GM12872 (cell line): Measurements from ENCODE around the gene AGAP1.

Experiments
- TF ChIP-seq, protein P1 (sequence below): IDR thresholded peaks from 3 replicates; pipeline ENCODE4 v1.5.1; 2011; ENCODE audit warnings: low read depth, mild to moderate bottlenecking, low read length, moderate library complexity; ENCODE audit not compliant: insufficient read depth

The AGAP1 gene

DNA sequence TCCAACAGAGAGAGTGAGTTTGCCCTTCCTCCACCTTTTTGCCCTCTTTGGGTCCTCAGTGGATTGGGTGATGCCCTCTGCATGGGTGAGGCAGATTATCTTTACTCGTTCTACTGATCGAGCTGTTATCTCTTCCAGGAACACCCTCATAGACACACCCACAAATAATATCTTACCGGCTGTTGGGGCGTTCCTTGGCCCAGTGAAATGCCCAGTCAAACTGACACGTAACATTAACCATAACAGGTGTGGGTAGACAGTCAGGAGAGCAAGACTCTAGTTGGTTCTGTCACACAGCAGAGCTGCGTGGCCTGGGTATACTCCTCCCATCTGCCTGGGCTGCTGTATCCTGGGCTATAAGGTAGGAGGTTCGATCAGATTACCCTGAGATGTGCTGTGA, 144.1 kb downstream of the AGAP1 start:
- TF ChIP-seq, protein P1, sequence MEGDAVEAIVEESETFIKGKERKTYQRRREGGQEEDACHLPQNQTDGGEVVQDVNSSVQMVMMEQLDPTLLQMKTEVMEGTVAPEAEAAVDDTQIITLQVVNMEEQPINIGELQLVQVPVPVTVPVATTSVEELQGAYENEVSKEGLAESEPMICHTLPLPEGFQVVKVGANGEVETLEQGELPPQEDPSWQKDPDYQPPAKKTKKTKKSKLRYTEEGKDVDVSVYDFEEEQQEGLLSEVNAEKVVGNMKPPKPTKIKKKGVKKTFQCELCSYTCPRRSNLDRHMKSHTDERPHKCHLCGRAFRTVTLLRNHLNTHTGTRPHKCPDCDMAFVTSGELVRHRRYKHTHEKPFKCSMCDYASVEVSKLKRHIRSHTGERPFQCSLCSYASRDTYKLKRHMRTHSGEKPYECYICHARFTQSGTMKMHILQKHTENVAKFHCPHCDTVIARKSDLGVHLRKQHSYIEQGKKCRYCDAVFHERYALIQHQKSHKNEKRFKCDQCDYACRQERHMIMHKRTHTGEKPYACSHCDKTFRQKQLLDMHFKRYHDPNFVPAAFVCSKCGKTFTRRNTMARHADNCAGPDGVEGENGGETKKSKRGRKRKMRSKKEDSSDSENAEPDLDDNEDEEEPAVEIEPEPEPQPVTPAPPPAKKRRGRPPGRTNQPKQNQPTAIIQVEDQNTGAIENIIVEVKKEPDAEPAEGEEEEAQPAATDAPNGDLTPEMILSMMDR: no peak

DNA sequence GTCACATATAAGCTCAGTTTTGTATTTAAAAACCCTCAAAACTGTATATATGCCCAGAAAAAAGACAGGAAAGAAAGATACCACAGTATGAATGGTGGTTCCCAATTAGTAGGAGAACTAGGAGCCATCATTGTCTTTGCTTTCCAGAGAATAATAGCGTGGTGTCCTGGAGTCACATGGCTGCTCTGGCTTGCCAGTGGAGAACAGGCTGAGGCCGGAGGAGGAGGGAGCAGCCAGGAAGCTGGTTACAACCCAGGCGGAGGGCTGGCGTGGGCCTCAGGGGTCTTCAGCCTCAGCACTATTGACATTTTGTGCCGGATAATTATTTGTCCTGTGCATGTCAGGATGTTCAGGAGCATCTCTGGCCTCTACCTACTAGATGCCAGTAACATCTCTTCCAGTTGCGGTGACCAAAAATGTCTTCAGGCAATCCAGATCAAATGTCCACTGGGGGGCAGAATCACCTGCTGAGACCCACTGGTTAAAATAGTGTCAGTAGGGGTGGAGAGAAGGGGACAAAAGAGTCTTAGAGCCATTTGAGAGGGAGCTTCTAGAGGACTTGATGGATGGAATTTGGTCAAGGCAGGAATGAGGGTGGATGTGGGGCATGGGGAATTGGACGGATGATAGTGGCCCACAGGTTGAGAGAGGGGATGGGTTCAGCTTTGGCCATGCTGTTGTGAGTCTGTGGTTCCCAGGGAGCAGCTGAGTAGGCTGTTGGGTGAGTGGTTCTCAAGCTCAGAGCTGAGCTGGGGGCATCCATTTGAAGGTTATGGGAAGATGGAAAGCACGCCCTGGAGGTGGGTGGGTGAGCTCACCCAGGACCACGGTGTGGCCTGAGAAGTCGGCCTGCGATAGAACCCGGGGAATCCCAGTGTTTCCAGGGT, 144.9 kb downstream of the AGAP1 start:
- TF ChIP-seq, protein P1: peak; percentile 22; the same call in 1 of the 3 replicates

DNA sequence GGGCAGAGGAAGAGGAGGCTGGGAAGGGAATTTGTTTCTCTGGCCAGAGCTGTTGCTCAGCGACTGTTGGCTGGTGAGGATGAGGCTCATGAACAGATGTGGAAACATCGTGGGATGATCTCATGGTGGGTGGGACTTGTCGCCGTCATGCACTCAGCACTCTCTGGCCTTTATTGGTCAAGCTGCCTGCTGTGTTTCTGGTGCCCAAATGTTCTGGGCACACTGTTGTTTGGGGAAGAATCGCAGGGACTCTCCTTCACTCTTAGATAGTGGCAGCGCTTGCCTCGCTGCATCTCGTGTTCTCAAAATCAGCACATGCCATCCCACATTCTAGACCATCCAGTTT, 145.6 kb downstream of the AGAP1 start:
- TF ChIP-seq, protein P1: no peak

DNA sequence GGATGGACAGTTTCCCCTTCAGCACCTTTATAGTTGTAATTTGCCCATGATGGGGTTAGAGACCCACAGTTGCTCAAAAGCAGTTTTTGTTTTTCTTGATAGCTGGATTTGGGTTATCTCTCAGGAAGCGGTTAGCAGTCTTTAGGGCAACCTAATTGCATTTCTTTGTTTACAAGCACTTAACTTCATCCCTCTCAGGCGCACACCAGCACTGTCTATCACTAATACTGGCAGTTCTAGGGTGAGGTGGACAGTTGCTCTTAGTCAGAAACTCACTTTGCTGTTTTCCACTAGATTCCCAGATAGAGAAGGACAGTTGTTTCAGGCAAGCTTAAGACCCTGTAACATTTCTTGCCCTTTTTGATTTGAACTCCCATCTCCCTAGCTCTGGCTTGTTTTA, 146.0 kb downstream of the AGAP1 start:
- TF ChIP-seq, protein P1: no peak

DNA sequence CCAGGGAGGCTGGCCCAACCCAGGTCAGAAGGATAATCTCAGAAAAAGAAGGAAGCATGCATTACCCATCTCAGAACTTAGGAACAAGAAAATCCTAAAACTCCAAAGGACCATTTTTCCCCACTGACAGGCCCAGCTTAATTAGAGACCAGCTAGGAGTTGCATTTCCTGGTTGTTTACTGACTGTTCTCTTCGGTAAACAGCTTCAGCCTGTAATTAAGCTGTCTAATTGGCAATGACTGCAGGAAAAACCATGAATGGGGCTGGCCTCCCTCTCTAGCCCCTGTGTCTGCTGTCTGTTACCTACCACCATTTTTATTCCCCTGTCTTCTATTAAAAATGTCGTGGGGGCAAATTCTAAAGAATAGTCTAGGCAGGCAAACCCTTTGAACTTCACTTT, 146.5 kb downstream of the AGAP1 start:
- TF ChIP-seq, protein P1: no peak

DNA sequence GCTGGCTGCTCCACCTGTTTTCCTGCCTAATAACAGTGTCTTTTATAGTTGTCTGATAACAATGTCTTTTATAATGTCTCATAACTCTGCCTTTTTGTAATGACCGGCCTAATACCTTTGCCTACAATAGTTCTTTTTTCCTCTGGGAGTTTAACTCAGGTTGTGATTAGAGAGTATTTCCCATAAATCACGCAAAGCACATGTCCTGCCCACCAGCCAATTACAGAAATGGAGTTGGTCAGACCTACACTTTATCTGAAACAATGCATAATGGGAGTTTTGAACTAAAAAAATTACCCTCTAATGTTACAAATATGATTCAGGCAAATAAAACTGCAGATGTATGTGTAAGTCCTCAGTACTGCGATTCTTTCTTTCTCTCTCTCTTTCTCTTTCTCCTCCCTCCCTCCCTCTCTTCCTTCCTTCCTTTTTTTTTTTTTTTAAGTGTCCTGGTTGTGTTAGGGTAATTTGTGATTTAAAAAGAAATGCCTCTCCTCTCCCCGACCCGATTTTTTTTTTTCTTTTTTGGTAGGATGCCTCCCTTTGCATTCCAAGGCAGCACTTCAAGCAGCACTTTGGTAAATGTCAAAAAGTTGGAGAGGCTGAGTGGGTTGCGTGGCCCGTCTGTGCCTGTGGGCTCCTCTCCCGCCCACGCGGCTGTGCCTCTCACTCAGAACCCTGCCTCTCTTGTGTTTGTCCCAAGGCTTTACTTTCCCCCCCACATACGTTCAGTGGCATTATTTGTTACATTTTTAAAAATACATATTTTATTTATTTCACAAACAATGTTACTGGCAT, 147.3 kb downstream of the AGAP1 start:
- TF ChIP-seq, protein P1: no peak

DNA sequence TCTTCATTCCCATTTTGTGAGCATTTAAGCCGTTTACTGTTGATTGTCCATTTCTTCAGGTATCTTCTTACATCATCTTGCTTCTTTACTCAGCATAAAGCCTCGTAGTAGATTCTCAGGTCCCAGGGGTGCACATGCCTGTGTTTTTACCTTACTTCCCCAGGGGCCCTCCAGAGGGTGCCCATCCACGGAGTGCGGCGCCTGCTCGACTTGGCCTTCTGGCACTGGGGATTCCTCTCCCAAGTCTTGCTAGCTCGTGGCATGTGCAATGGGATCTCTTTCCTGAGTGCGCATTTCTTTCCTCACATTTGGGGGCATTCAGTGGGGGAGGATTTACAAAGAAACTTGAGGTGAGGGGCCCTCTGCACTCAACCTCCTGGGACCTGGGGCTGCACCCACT, 148.1 kb downstream of the AGAP1 start:
- TF ChIP-seq, protein P1: no peak
